Endothelial cell of umbilical vein (primary cell): ENCODE results near the gene C9orf152.
"Not testable (repeated sequence)": the region's sequence is repeated elsewhere in the genome, so short reads cannot be mapped to it uniquely, and the experiment has no call there.

Source experiments
- EZH2 ChIP-seq: IDR thresholded peaks from 2 replicates; pipeline ENCODE4 v1.6.1; 2012; ENCODE audit warnings: borderline replicate concordance, low read depth, mild to moderate bottlenecking, moderate library complexity, low read length, inconsistent platforms; ENCODE audit not compliant: severe bottlenecking
- FOS ChIP-seq: IDR thresholded peaks from 2 replicates; pipeline ENCODE4 v1.6.1; 2011; ENCODE audit warnings: mild to moderate bottlenecking, low read length, moderate library complexity, borderline replicate concordance; ENCODE audit not compliant: insufficient read depth
- MYC ChIP-seq: IDR thresholded peaks from one replicate; pipeline ENCODE4 v1.6.1; 2011; ENCODE audit warnings: mild to moderate bottlenecking, low read depth, low read length
- TF ChIP-seq, protein P1 (sequence below), 2 donors: IDR thresholded peaks; 1 replicate in 1 of 2; 2 replicates in 1 of 2; pipeline ENCODE4 v1.5.1; 2011; ENCODE audit warnings: low read length in 2 of 2, mild to moderate bottlenecking in 2 of 2, moderate library complexity in 2 of 2, control low read depth in 1 of 2, inconsistent platforms in 1 of 2, low read depth in 1 of 2; ENCODE audit not compliant: insufficient read depth in 1 of 2; ENCODE audit errors: extremely low read depth in 1 of 2

DNA sequence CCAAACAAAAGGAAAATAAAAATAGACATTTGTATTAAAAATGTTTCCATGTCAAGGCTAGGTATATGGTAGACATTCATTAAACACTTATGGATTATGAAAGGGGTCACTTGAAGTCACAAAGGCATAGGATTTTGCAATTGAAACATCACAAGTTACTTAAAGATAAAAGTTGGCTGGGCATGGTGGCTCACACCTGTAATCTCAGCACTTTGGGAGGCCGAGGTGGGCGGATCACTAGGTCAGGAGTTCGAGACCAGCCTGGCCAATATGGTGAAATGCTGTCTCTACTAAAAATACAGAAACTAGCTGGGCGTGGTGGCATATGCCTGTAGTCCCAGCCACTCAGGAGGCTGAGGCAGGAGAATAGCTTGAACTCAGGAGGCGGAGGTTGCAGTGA lies 43.8 kb upstream of the C9orf152 start:
- TF ChIP-seq EZH2, FOS, MYC: not testable (repeated sequence)
- TF ChIP-seq, protein P1, sequence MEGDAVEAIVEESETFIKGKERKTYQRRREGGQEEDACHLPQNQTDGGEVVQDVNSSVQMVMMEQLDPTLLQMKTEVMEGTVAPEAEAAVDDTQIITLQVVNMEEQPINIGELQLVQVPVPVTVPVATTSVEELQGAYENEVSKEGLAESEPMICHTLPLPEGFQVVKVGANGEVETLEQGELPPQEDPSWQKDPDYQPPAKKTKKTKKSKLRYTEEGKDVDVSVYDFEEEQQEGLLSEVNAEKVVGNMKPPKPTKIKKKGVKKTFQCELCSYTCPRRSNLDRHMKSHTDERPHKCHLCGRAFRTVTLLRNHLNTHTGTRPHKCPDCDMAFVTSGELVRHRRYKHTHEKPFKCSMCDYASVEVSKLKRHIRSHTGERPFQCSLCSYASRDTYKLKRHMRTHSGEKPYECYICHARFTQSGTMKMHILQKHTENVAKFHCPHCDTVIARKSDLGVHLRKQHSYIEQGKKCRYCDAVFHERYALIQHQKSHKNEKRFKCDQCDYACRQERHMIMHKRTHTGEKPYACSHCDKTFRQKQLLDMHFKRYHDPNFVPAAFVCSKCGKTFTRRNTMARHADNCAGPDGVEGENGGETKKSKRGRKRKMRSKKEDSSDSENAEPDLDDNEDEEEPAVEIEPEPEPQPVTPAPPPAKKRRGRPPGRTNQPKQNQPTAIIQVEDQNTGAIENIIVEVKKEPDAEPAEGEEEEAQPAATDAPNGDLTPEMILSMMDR (IDR thresholded peaks at IDR 0.05; ENCODE audit: extremely low read depth in 1 of 2, insufficient read depth in 1 of 2, low read depth in 1 of 2, low read length in 2 of 2), result not testable (repeated sequence)
